Measurements from ENCODE around the gene CFAP20DC.
"Not testable (repeated sequence)": the region's sequence is repeated elsewhere in the genome, so short reads cannot be mapped to it uniquely, and the experiment has no call there.

The CFAP20DC gene

DNA sequence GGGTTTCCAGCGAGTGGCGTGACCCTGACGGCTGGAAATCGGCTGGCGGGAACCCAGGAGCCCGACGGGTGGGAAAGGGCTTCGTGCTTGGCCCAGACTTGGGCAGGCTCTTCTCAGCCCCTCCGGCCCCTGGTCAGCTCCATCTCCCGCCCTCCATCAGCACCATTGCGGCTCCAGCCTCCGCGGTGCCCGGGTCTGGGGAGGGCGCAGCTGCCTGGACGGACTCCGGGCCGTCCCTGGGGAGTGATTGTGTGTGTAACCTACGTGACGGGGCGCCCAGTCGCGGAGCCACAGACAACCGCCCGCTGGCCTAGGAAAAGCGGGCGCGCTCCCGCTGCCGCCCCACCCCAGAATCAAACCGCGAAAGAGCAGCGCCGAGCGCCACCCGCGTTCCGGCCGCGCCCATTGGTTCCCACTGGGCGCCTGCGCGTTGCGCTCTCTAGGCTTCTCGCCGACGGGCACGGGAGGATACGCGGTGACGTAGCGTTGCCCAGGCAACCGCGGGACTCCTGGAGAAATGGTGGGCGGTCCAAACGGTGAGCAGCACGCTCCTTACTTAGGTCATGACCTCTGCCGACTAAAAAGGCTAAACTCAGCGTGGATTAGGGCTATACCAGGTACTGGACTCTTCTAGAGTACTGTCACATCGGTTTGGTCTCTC lies at the start of gene CFAP20DC:
TSS of gene CFAP20DC (minus strand) at position 355 of the 661 bp plus-strand sequence. CDS start 394 bp downstream, outside the sequence.
- H3K4me3 ChIP-seq (IDR thresholded peaks at IDR 0.05; ENCODE audit: insufficient read depth, low read depth, low read length): peak within 1 kb of the TSS; percentile 39
- H3K4me2 ChIP-seq: peak within 1 kb of the TSS; percentile 78
- peak within 1 kb of the TSS; percentile 67 for H3K9ac ChIP-seq
- H2AFZ ChIP-seq (ENCODE audit: low read depth): peak within 1 kb of the TSS; percentile 76
- no peak for TF ChIP-seq CTCF (conservative IDR thresholded peaks at IDR 0.05; ENCODE audit: low read depth, low read length)
- peaks cover 4% of the 10 kb centered on the region for H3K4me1 ChIP-seq (ENCODE audit: low read depth, poor library complexity, severe bottlenecking)
- no peaks in the 10 kb centered on the region for H3K36me3 ChIP-seq (ENCODE audit: insufficient read depth)
- H4K20me1 ChIP-seq (ENCODE audit: insufficient read depth): no peaks in the 10 kb centered on the region
- H3K79me2 ChIP-seq (ENCODE audit: insufficient read depth, low read depth): no peaks in the 10 kb centered on the region
- no peaks in the 10 kb centered on the region for H3K27me3 ChIP-seq (ENCODE audit: insufficient read depth, low read depth)
- H3K27ac ChIP-seq: peak within 1 kb of the TSS; percentile 49

GRCh38 chr3:59098516-59098915 lies 48.7 kb upstream of the CFAP20DC start:
- H3K36me3 ChIP-seq (ENCODE audit: insufficient read depth); H3K79me2 ChIP-seq (ENCODE audit: insufficient read depth, low read depth); H3K4me3 ChIP-seq (IDR thresholded peaks at IDR 0.05; ENCODE audit: insufficient read depth, low read depth, low read length); H3K9ac ChIP-seq; H4K20me1 ChIP-seq (ENCODE audit: insufficient read depth); H2AFZ ChIP-seq (ENCODE audit: low read depth); H3K27me3 ChIP-seq (ENCODE audit: insufficient read depth, low read depth); H3K4me2 ChIP-seq; H3K4me1 ChIP-seq (ENCODE audit: low read depth, poor library complexity, severe bottlenecking); H3K27ac ChIP-seq: not testable (repeated sequence)

DNA sequence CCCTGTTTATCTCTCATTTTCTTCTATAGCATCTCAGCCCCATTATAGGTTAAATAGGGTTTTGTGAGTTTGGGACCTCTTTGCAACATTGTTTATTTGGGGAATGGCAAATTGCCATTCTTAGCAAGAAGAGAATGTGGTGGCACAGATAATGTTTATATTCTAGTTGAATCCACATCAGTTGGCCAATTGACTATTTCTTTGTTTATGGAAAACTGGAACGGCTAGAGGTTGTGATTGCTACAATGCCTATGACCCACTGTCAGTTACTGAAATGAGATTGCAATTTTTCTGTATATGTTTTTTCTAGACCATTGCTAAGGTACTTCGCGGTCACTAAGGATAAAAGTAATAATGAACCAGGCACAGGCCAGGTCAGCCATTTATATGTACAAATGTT lies 44.6 kb upstream of the CFAP20DC start:
- peaks cover 3% of the 10 kb centered on the region for H3K4me1 ChIP-seq (ENCODE audit: low read depth, poor library complexity, severe bottlenecking)
- H3K79me2 ChIP-seq (ENCODE audit: insufficient read depth, low read depth): no peaks in the 10 kb centered on the region
- H2AFZ ChIP-seq (ENCODE audit: low read depth): no peak overlapping the region
- no peaks in the 10 kb centered on the region for H4K20me1 ChIP-seq (ENCODE audit: insufficient read depth)
- H3K36me3 ChIP-seq (ENCODE audit: insufficient read depth): no peaks in the 10 kb centered on the region
- H3K27me3 ChIP-seq (ENCODE audit: insufficient read depth, low read depth): no peaks in the 10 kb centered on the region
- H3K9ac ChIP-seq: no peak overlapping the region
- no peak overlapping the region for H3K4me3 ChIP-seq (IDR thresholded peaks at IDR 0.05; ENCODE audit: insufficient read depth, low read depth, low read length)
- no peak overlapping the region for H3K27ac ChIP-seq
- H3K4me2 ChIP-seq: no peak overlapping the region
- no peak for TF ChIP-seq CTCF (conservative IDR thresholded peaks at IDR 0.05; ENCODE audit: low read depth, low read length)

GRCh38 chr3:59093521-59093920 lies 43.7 kb upstream of the CFAP20DC start:
- Histone ChIP-seq H3K79me2 (ENCODE audit: insufficient read depth, low read depth) (no peaks in the 10 kb centered on the region), H3K4me3 (IDR thresholded peaks at IDR 0.05; ENCODE audit: insufficient read depth, low read depth, low read length) (no peak overlapping the region), H2AFZ (ENCODE audit: low read depth) (no peak overlapping the region), H3K4me2 (no peak overlapping the region), H3K27ac (no peak overlapping the region), H3K9ac (no peak overlapping the region), H3K4me1 (ENCODE audit: low read depth, poor library complexity, severe bottlenecking) (peaks cover 3% of the 10 kb centered on the region), H3K27me3 (ENCODE audit: insufficient read depth, low read depth) (no peaks in the 10 kb centered on the region), H4K20me1 (ENCODE audit: insufficient read depth) (no peaks in the 10 kb centered on the region), H3K36me3 (ENCODE audit: insufficient read depth) (no peaks in the 10 kb centered on the region)
- no peak for TF ChIP-seq CTCF (conservative IDR thresholded peaks at IDR 0.05; ENCODE audit: low read depth, low read length)

DNA sequence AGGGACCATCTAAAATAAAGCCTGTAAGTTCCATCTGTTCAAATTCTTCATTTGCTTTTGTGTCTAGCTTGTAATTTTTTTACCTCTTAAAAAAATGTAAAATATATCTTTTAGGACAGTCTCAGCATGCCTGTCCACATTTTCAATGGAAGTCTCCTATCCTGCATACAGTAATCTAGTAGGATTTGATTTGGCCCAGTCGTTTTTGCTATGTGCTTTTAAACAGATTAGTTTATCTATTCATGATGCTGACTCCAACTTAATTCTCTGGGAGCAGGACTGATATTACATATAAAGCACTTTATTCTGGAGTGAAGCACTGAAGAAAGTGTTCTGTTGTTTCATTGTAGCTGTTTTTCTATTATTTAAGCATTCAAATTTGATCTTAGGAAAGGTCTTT lies 38.9 kb upstream of the CFAP20DC start:
- H3K36me3 ChIP-seq (ENCODE audit: insufficient read depth): no peaks in the 10 kb centered on the region
- no peak overlapping the region for H3K27ac ChIP-seq
- H3K4me3 ChIP-seq (IDR thresholded peaks at IDR 0.05; ENCODE audit: insufficient read depth, low read depth, low read length): no peak overlapping the region
- no peaks in the 10 kb centered on the region for H4K20me1 ChIP-seq (ENCODE audit: insufficient read depth)
- H2AFZ ChIP-seq (ENCODE audit: low read depth): no peak overlapping the region
- H3K27me3 ChIP-seq (ENCODE audit: insufficient read depth, low read depth): no peaks in the 10 kb centered on the region
- H3K4me2 ChIP-seq: no peak overlapping the region
- H3K9ac ChIP-seq: no peak overlapping the region
- no peaks in the 10 kb centered on the region for H3K79me2 ChIP-seq (ENCODE audit: insufficient read depth, low read depth)
- H3K4me1 ChIP-seq (ENCODE audit: low read depth, poor library complexity, severe bottlenecking): peaks cover 3% of the 10 kb centered on the region
- no peak for TF ChIP-seq CTCF (conservative IDR thresholded peaks at IDR 0.05; ENCODE audit: low read depth, low read length)
